SK-N-SH (cell line): Measurements from ENCODE around the gene KCNJ10.

Source experiments
- GABPA ChIP-seq: IDR thresholded peaks from 2 replicates; pipeline ENCODE4 v1.4.0; 2012; ENCODE audit warnings: low read depth, mild to moderate bottlenecking
- NFIC ChIP-seq: IDR thresholded peaks from 2 replicates; pipeline ENCODE4 v1.4.0; 2012; ENCODE audit warnings: borderline replicate concordance
- RFX5 ChIP-seq: IDR thresholded peaks from 2 replicates; pipeline ENCODE4 v1.6.1; 2012; ENCODE audit warnings: mild to moderate bottlenecking, improper control_type of control experiment, low read length
- TF ChIP-seq, protein P1 (sequence below): fragments of 200-600 bp; sonication (generic); IDR thresholded peaks from 2 replicates; pipeline ENCODE4 v1.6.1; 2017; ENCODE audit warnings: antibody characterized with exemption, mild to moderate bottlenecking, moderate library complexity
- TF ChIP-seq, protein P2 (sequence below): IDR thresholded peaks from 2 replicates; pipeline ENCODE4; 2012
- TF ChIP-seq, protein P3 (sequence below): IDR thresholded peaks from 2 replicates; pipeline ENCODE4 v1.4.0; 2012; ENCODE audit warnings: low read depth
- TF ChIP-seq, protein P4 (sequence below): IDR thresholded peaks from 2 replicates; pipeline ENCODE4 v1.6.1; 2012; ENCODE audit warnings: mild to moderate bottlenecking, low read depth, low read length, moderate library complexity
- TF ChIP-seq, protein P5 (sequence below): fragments of 150-350 bp; IDR thresholded peaks from 2 replicates; pipeline ENCODE4 v1.6.1; 2016; ENCODE audit warnings: mild to moderate bottlenecking, low read depth, low read length

DNA sequence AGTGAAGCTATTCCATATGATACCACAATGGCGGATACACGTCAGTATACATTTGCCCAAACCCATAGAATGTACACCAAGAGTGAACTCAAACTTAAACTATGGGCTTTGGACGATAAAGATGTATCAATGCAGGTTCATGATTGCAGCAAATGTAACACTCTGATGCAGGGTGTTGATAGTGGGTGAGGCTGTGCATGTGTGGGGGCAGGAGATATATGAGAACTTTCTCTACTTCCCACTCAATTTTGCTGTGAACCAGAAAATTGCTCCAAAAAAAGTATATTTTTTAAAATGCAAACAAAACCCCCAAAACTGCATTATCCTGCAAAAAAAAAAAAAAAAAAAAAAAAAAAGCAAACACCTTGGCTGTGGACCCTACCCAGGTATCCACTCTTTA lies 49.0 kb upstream of the KCNJ10 start:
- TF ChIP-seq, protein P1, sequence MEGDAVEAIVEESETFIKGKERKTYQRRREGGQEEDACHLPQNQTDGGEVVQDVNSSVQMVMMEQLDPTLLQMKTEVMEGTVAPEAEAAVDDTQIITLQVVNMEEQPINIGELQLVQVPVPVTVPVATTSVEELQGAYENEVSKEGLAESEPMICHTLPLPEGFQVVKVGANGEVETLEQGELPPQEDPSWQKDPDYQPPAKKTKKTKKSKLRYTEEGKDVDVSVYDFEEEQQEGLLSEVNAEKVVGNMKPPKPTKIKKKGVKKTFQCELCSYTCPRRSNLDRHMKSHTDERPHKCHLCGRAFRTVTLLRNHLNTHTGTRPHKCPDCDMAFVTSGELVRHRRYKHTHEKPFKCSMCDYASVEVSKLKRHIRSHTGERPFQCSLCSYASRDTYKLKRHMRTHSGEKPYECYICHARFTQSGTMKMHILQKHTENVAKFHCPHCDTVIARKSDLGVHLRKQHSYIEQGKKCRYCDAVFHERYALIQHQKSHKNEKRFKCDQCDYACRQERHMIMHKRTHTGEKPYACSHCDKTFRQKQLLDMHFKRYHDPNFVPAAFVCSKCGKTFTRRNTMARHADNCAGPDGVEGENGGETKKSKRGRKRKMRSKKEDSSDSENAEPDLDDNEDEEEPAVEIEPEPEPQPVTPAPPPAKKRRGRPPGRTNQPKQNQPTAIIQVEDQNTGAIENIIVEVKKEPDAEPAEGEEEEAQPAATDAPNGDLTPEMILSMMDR, result no peak
- TF ChIP-seq, protein P2, sequence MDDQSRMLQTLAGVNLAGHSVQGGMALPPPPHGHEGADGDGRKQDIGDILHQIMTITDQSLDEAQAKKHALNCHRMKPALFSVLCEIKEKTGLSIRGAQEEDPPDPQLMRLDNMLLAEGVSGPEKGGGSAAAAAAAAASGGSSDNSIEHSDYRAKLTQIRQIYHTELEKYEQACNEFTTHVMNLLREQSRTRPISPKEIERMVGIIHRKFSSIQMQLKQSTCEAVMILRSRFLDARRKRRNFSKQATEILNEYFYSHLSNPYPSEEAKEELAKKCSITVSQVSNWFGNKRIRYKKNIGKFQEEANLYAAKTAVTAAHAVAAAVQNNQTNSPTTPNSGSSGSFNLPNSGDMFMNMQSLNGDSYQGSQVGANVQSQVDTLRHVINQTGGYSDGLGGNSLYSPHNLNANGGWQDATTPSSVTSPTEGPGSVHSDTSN, result no peak
- no peak for TF ChIP-seq NFIC
- no peak for TF ChIP-seq GABPA
- TF ChIP-seq, protein P3, sequence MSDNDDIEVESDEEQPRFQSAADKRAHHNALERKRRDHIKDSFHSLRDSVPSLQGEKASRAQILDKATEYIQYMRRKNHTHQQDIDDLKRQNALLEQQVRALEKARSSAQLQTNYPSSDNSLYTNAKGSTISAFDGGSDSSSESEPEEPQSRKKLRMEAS, result no peak
- TF ChIP-seq, protein P4, sequence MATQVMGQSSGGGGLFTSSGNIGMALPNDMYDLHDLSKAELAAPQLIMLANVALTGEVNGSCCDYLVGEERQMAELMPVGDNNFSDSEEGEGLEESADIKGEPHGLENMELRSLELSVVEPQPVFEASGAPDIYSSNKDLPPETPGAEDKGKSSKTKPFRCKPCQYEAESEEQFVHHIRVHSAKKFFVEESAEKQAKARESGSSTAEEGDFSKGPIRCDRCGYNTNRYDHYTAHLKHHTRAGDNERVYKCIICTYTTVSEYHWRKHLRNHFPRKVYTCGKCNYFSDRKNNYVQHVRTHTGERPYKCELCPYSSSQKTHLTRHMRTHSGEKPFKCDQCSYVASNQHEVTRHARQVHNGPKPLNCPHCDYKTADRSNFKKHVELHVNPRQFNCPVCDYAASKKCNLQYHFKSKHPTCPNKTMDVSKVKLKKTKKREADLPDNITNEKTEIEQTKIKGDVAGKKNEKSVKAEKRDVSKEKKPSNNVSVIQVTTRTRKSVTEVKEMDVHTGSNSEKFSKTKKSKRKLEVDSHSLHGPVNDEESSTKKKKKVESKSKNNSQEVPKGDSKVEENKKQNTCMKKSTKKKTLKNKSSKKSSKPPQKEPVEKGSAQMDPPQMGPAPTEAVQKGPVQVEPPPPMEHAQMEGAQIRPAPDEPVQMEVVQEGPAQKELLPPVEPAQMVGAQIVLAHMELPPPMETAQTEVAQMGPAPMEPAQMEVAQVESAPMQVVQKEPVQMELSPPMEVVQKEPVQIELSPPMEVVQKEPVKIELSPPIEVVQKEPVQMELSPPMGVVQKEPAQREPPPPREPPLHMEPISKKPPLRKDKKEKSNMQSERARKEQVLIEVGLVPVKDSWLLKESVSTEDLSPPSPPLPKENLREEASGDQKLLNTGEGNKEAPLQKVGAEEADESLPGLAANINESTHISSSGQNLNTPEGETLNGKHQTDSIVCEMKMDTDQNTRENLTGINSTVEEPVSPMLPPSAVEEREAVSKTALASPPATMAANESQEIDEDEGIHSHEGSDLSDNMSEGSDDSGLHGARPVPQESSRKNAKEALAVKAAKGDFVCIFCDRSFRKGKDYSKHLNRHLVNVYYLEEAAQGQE, result no peak
- TF ChIP-seq RFX5, result no peak
- TF ChIP-seq, protein P5, sequence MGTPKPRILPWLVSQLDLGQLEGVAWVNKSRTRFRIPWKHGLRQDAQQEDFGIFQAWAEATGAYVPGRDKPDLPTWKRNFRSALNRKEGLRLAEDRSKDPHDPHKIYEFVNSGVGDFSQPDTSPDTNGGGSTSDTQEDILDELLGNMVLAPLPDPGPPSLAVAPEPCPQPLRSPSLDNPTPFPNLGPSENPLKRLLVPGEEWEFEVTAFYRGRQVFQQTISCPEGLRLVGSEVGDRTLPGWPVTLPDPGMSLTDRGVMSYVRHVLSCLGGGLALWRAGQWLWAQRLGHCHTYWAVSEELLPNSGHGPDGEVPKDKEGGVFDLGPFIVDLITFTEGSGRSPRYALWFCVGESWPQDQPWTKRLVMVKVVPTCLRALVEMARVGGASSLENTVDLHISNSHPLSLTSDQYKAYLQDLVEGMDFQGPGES, result no peak
